K562 (cell line): ENCODE results near the gene NKX1-2. TPM values are rescaled to one million over a fixed set of nuclear protein-coding genes. Genes with fewer than 3 reads are reported as not detected.
A peak's percentile ranks its signal among the peaks of the same experiment; 100 is the strongest.

Experiments used
- ATAC-seq: fragments of 200-7000 bp; cut with Tn5 transposase; 3 replicates; pipeline ENCODE4 v1.9.1; 2020; ENCODE audit warnings: moderate library complexity
- BruUV-seq: library from RNA; stranded (reverse); fragments of 400-500 nt; replicated peaks from 2 replicates; lab custom pipeline; 2021; lab: Mats Ljungman, UMichigan
- CTCF ChIA-PET: fragments of 300-600 bp; formaldehyde crosslinking; extraction: SDS; loops from one replicate; lab custom pipeline; 2021; ENCODE audit warnings: low intra/inter-chr PET ratio; lab: Yijun Ruan, JAX
- POLR2A ChIA-PET: fragments of 300-600, 350-650 bp; sonication (Branson Sonifier 250); formaldehyde crosslinking; extraction: SDS; loops from one replicate; lab custom pipeline; 2021; ENCODE audit warnings: antibody characterized with exemption, inconsistent platforms; lab: Yijun Ruan, JAX
- DNase-seq, 4 experiments: peaks; one replicate each; pipeline versions ENCODE4 v3.0.0 to v3.0.0-alpha.2; 2011 to 2018; ENCODE audit warnings: low spot score in 3 of 4, mixed read lengths in 3 of 4; ENCODE audit errors: extremely low read depth in 1 of 4
- FAIRE-seq: peaks from 2 replicates; lab custom pipeline; 2011; peaks lifted over from hg19 to GRCh38; lab: Jason Lieb, UNC
- H2AFZ ChIP-seq: 2 replicates; pipeline ENCODE4 v1.6.0; 2011; ENCODE audit warnings: low read depth, low read length, control low read depth, inconsistent platforms
- H3K27ac ChIP-seq: fragments of 200-600 bp; 3 replicates; pipeline ENCODE4 v1.8.0; 2011; ENCODE audit warnings: low read depth, mild to moderate bottlenecking, control low read depth, inconsistent platforms, low read length, moderate library complexity, mixed read lengths; ENCODE audit errors: extremely low read depth
- H3K27me3 ChIP-seq, 2 experiments: fragments of 300-600 bp in 1 of 2; 2 replicates in 1 of 2; 3 replicates in 1 of 2; pipeline versions ENCODE4 v1.6.0 to v1.8.0; 2011; ENCODE audit warnings: inconsistent platforms in 2 of 2, low read length in 2 of 2, mild to moderate bottlenecking in 1 of 2, mixed read lengths in 1 of 2, moderate library complexity in 1 of 2; ENCODE audit not compliant: control insufficient read depth in 2 of 2, insufficient read depth in 2 of 2
- H3K36me3 ChIP-seq: fragments of 300-600 bp; 3 replicates; pipeline ENCODE4 v1.8.0; 2011; ENCODE audit warnings: mild to moderate bottlenecking, low read length, inconsistent platforms; ENCODE audit not compliant: control insufficient read depth, insufficient read depth
- H3K4me1 ChIP-seq, 2 experiments: fragments of 200-600 bp in 1 of 2; replicated peaks in 1 of 2; 2 replicates in 1 of 2; 3 replicates in 1 of 2; pipeline versions ENCODE4 v1.5.1 to v1.8.0; 2011; ENCODE audit warnings: inconsistent platforms in 2 of 2, low read length in 2 of 2, mild to moderate bottlenecking in 1 of 2, mixed read lengths in 1 of 2, moderate library complexity in 1 of 2; ENCODE audit not compliant: control insufficient read depth in 2 of 2, insufficient read depth in 2 of 2
- H3K4me2 ChIP-seq: 2 replicates; pipeline ENCODE4 v1.6.1; 2011; ENCODE audit warnings: low read length, control low read depth, inconsistent platforms, mixed read lengths; ENCODE audit not compliant: insufficient read depth
- H3K4me3 ChIP-seq: fragments of 200-600 bp; sonication (generic), shearing (Covaris generic); 2 replicates; pipeline ENCODE4 v1.5.1; 2016; ENCODE audit warnings: control low read depth, inconsistent platforms
- H3K79me2 ChIP-seq: fragments of 200-600 bp; 3 replicates; pipeline ENCODE4 v1.8.0; 2011; ENCODE audit warnings: low read length, inconsistent platforms; ENCODE audit not compliant: control insufficient read depth, insufficient read depth
- H3K9ac ChIP-seq, 2 experiments: 2 replicates each; pipeline versions ENCODE4 v1.6.0 to v1.6.1; 2011; ENCODE audit warnings: low read depth in 2 of 2, low read length in 2 of 2, control low read depth in 1 of 2, inconsistent platforms in 1 of 2, mild to moderate bottlenecking in 1 of 2, mixed read lengths in 1 of 2; ENCODE audit not compliant: insufficient read depth in 1 of 2
- H3K9me1 ChIP-seq: one replicate; pipeline ENCODE4 v1.6.0; 2011; ENCODE audit warnings: inconsistent platforms, mild to moderate bottlenecking, low read length, moderate library complexity; ENCODE audit not compliant: control insufficient read depth, insufficient read depth
- H3K9me3 ChIP-seq: replicated peaks from 2 replicates; pipeline ENCODE4 v1.5.1; 2011; ENCODE audit warnings: low read depth, low read length, inconsistent platforms; ENCODE audit not compliant: control insufficient read depth, insufficient read depth
- H4K20me1 ChIP-seq: replicated peaks from 2 replicates; pipeline ENCODE4 v1.6.1; 2011; ENCODE audit warnings: low read length, inconsistent platforms, mixed read lengths; ENCODE audit not compliant: control insufficient read depth, insufficient read depth
- PKNOX1 ChIP-seq: fragments of 450-650 bp; IDR thresholded peaks from 2 replicates; pipeline ENCODE4 v1.6.1; 2016
- RCOR1 ChIP-seq, 2 experiments: IDR thresholded peaks; 2 replicates each; pipeline ENCODE4 v1.6.1; 2012; ENCODE audit warnings: low read depth in 2 of 2, low read length in 2 of 2, borderline replicate concordance in 1 of 2, improper control_type of control experiment in 1 of 2
- WGBS: fragments of 100-300 bp; shearing (Covaris generic); methylation state at CpG from one replicate; pipeline ENCODE4 v1.1.6; 2016; ENCODE audit warnings: low coverage, mixed read lengths; ENCODE audit not compliant: insufficient coverage; ENCODE audit errors: missing lambda C conversion rate; 5-methylcytosine and 5-hydroxymethylcytosine counted together
- in situ Hi-C: fragments of 300-500 bp; cut with MboI; formaldehyde crosslinking; loops from 4 replicates; pipeline ENCODE4 v1.15.0; 2018; ENCODE audit warnings: inconsistent platforms, mixed read lengths
- intact Hi-C: fragments of 100-400 bp; cut with micrococcal nuclease; formaldehyde crosslinking; loops from 2 replicates; pipeline ENCODE4 v1.14.2; 2022
- polyA plus RNA-seq, 8 experiments: library from polyadenylated mRNA; depleted of rRNA in 4 of 8; stranded (reverse) in 5 of 8; unstranded in 3 of 8; fragments of >200 nt; fragmentation: Nextera tagmentation in 2 of 8; fragmentation: Illumina TruSeq in 1 of 8; extraction: Ambion mirVana in 2 of 8; extraction: Trizol in 1 of 8; gene quantifications; 2 replicates each; pipeline versions ENCODE4 v1.2.1 to v1.2.3, GENCODE V29; 2011 to 2014; ENCODE audit warnings: inconsistent platforms in 1 of 8, missing spikeins in 1 of 8
- total RNA-seq, 7 experiments: library from RNA; depleted of rRNA in 6 of 7; stranded (reverse); fragments of >200 nt in 6 of 7; fragmentation: Illumina TruSeq in 2 of 7; extraction: Trizol in 2 of 7; gene quantifications; 2 replicates each; pipeline versions ENCODE4 v1.2.1 to v1.2.3, GENCODE V29; 2011 to 2021; ENCODE audit warnings: low replicate concordance in 1 of 7

Gene NKX1-2
- total and polyA plus RNA-seq, 9 of the 15 experiments (the other 6 are each of a cell fraction or from before 2014, with no cell fraction given), result not detected

- no peak for TF ChIP-seq RCOR1 (IDR thresholded peaks at IDR 0.05; ENCODE audit: borderline replicate concordance in 1 of 2, low read depth in 2 of 2, low read length in 2 of 2)
- 0 out of 2 replicates have a peak, but pooled peaks have one; percentile 5 for TF ChIP-seq PKNOX1
- TF ChIP-seq, all 486 proteins: peak for 1
- Histone ChIP-seq H3K27ac (peak overlapping the region; percentile 35; the same call in 2 of the 3 replicates), H3K9me1 (no peaks in the 10 kb centered on the region), H3K4me2 (peak overlapping the region; percentile 63), H3K4me1 (peaks cover 24 to 36% of the 10 kb centered on the region in 2 experiments), H3K9me3 (no peaks in the 10 kb centered on the region), H3K9ac (peak overlapping the region; percentile 20 to 81; a peak in 2 of 4 replicates), H3K27me3 (no peaks in the 10 kb centered on the region), H4K20me1 (no peaks in the 10 kb centered on the region), H3K4me3 (no peak overlapping the region), H2AFZ (peak overlapping the region; percentile 72; the same call in 1 of the 2 replicates), H3K36me3 (no peaks in the 10 kb centered on the region), H3K79me2 (peaks cover 16% of the 10 kb centered on the region)
- ChIA-PET POLR2A (interaction anchor here (0.6 kb wide), 2 partner anchors 48 to 328 kb away, joined by 3 read pairs; no protein-coding TSS in a partner anchor), CTCF (no interaction called here)
- in situ Hi-C loops (no loop called here), intact Hi-C loops (no loop called here)
- ATAC-seq (no peak), DNase-seq (peak in 1 of 4 experiments; percentile 29), FAIRE-seq (peak; percentile 48)
- no TSS peak for BruUV-seq
- WGBS, result 66% methylated on average over 9 of the region's 9 CpGs
Measured at GRCh38 chr10:124464028-124464965, 14.5 kb upstream of the NKX1-2 start.
